Measurements from ENCODE around the gene GLRA3. TPM values are rescaled to one million over a fixed set of nuclear protein-coding genes. Genes with fewer than 3 reads are reported as not detected.

Gene GLRA3
- total RNA-seq, 4 donors from 2014 or later, result not detected

DNA sequence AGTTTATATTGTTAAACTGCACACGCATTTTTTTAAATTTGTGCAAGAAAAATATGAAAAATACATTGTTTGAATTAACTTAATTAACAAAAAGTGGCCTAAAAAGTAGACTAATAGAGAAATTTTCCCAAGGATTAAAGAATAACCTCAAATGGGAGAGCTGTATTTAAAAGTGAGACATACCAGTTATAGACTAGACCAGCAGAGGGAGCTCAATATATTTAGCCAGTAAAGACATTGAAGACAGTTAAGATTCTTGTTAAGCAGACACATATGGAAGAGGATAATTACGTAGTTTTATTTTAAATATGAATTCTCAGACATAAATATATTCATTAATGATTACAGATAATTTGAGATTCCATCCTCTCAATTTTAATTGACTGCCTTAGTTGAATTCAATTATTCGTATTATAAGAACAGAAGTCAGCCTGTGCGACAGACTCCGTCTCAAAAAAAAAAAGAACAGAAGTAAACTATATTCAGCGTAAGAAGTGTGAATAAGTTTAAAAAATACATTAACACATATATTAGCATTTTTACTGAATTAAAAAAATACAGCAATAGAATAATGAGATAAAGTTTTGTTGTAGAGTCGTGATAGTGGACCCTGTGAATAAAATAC lies 64.8 kb downstream of the GLRA3 start:
- Histone ChIP-seq H3K27me3 (no peaks in the 10 kb centered on the region), H3K4me1 (no peaks in the 10 kb centered on the region), H3K36me3 (no peaks in the 10 kb centered on the region), H3K9me3 (no peaks in the 10 kb centered on the region), H3K4me3 (no peak overlapping the region), H3K27ac (no peak overlapping the region)
- in situ Hi-C loops (cut with MboI; ENCODE audit: low sequenced_read_pairs in 4 of 4), result no loop called here
- DNase-seq (no peak), ATAC-seq (no peak)
- TF ChIP-seq, protein P1, sequence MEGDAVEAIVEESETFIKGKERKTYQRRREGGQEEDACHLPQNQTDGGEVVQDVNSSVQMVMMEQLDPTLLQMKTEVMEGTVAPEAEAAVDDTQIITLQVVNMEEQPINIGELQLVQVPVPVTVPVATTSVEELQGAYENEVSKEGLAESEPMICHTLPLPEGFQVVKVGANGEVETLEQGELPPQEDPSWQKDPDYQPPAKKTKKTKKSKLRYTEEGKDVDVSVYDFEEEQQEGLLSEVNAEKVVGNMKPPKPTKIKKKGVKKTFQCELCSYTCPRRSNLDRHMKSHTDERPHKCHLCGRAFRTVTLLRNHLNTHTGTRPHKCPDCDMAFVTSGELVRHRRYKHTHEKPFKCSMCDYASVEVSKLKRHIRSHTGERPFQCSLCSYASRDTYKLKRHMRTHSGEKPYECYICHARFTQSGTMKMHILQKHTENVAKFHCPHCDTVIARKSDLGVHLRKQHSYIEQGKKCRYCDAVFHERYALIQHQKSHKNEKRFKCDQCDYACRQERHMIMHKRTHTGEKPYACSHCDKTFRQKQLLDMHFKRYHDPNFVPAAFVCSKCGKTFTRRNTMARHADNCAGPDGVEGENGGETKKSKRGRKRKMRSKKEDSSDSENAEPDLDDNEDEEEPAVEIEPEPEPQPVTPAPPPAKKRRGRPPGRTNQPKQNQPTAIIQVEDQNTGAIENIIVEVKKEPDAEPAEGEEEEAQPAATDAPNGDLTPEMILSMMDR (IDR thresholded peaks at IDR 0.05 in 4 of 5, conservative IDR thresholded peaks at IDR 0.05 in 1 of 5), result no peak
- TF ChIP-seq POLR2A (IDR thresholded peaks at IDR 0.05), result no peak
- intact Hi-C loops (cut with DNase I; ENCODE audit: low total_unique reads), result no loop called here

- Histone ChIP-seq H3K9me3 (no peaks in the 10 kb centered on the region), H3K4me3 (no peak overlapping the region), H3K36me3 (no peaks in the 10 kb centered on the region), H3K27ac (no peak overlapping the region), H3K4me1 (no peaks in the 10 kb centered on the region), H3K27me3 (no peaks in the 10 kb centered on the region)
- ATAC-seq (no peak), DNase-seq (no peak)
- TF ChIP-seq, protein P1 (IDR thresholded peaks at IDR 0.05 in 4 of 5, conservative IDR thresholded peaks at IDR 0.05 in 1 of 5), result no peak
- no peak for TF ChIP-seq POLR2A (IDR thresholded peaks at IDR 0.05)
- intact Hi-C loops (cut with DNase I; ENCODE audit: low total_unique reads), result no loop called here
- in situ Hi-C loops (cut with MboI; ENCODE audit: low sequenced_read_pairs in 4 of 4), result no loop called here
Observed at GRCh38 chr4:174763454-174764104, 65.5 kb downstream of the GLRA3 start.

DNA sequence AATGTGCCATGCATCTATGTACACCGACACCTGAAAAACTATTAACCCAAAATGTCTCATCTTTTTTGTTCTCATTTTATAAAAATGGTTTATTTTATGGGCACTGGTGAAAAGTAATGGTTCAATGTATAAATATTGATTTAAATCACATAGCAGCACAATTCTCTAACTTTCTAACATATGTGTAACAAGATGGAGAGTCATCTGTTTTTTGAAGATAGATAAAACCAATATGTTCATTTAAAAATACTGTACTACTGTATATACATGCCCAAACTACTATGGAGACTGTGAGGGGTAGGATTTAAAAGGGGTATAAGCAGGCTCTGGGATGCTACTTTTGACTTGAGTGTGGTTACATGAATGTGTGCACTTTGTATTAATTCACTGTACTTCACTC lies 67.6 kb downstream of the GLRA3 start:
- no peaks in the 10 kb centered on the region for H3K4me1 ChIP-seq
- TF ChIP-seq, protein P1 (IDR thresholded peaks at IDR 0.05 in 4 of 5, conservative IDR thresholded peaks at IDR 0.05 in 1 of 5), result no peak
- no peak for TF ChIP-seq POLR2A (IDR thresholded peaks at IDR 0.05)
- in situ Hi-C loops (cut with MboI; ENCODE audit: low sequenced_read_pairs in 4 of 4) (no loop called here), intact Hi-C loops (cut with DNase I; ENCODE audit: low total_unique reads) (no loop called here)
- no peak for DNase-seq
- H3K4me3 ChIP-seq, result no peak overlapping the region
- no peak overlapping the region for H3K27ac ChIP-seq
- ATAC-seq, result no peak
- no peaks in the 10 kb centered on the region for H3K36me3 ChIP-seq
- no peaks in the 10 kb centered on the region for H3K27me3 ChIP-seq
- no peaks in the 10 kb centered on the region for H3K9me3 ChIP-seq

DNA sequence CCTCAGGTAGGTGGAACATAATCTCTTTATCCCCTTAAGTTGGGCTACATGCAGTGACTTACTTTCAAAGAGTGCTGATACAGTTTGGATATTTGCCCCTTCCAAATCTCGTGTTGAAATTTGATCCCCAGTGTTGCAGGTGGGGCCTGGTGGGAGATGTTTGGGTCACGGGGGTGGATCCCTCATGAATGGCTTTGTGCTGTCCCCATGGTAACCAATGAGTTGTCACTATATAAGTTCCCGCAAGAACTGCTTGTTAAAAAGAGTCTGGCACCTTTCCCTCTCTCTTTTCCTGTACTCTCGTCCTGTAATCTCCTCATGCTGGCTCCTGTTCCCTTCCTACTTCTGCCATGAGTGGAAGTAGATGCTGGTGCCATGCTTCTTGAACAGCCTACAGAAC lies 71.3 kb downstream of the GLRA3 start:
- H3K9me3 ChIP-seq, result no peaks in the 10 kb centered on the region
- in situ Hi-C loops (cut with MboI; ENCODE audit: low sequenced_read_pairs in 4 of 4) (no loop called here), intact Hi-C loops (cut with DNase I; ENCODE audit: low total_unique reads) (no loop called here)
- no peaks in the 10 kb centered on the region for H3K27me3 ChIP-seq
- DNase-seq (no peak), ATAC-seq (no peak)
- H3K36me3 ChIP-seq, result no peaks in the 10 kb centered on the region
- H3K4me3 ChIP-seq, result no peak overlapping the region
- H3K27ac ChIP-seq, result no peak overlapping the region
- H3K4me1 ChIP-seq, result no peaks in the 10 kb centered on the region
- TF ChIP-seq POLR2A (IDR thresholded peaks at IDR 0.05), result no peak
- TF ChIP-seq, protein P1 (IDR thresholded peaks at IDR 0.05 in 4 of 5, conservative IDR thresholded peaks at IDR 0.05 in 1 of 5), result no peak
